GM13976 (cell line): ENCODE results near the gene IBSP.

ENCODE experiments used
- DNase-seq: peaks from one replicate; pipeline ENCODE4 v3.0.0; 2012; ENCODE audit warnings: low spot score
- CTCF ChIP-seq: IDR thresholded peaks from 2 replicates; pipeline ENCODE4 v1.5.1; 2012; ENCODE audit warnings: borderline replicate concordance, mild to moderate bottlenecking; ENCODE audit not compliant: insufficient read depth; ENCODE audit errors: extremely low read depth, missing control alignments, control extremely low read depth
- in situ Hi-C: fragments of 300-500 bp; cut with MboI; formaldehyde crosslinking; loops from one replicate; pipeline ENCODE4 v1.12.0; 2022; ENCODE audit warnings: low sequenced_read_pairs, mixed read lengths, inconsistent platforms; ENCODE audit not compliant: unreplicated experiment

Gene IBSP

DNA sequence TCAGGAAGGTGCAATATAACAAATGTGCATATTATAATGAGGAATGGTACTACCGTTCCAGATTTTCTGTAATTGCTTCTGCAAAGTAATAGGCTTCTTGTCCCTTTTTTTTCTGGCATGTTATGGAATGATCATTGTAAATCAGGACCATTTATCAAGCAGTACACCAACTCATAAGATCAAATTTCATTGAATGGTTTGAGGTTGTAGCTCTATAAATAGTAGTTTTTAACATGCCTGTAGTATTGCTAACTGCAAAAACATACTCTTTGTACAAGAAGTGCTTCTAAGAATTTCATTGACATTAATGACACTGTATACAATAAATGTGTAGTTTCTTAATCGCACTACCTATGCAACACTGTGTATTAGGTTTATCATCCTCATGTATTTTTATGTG lies 12.6 kb downstream of the IBSP start:
- TF ChIP-seq CTCF, result no peak
- in situ Hi-C loops, result no loop called here
- no peak for DNase-seq

- no peak for DNase-seq
- in situ Hi-C loops, result no loop called here
- no peak for TF ChIP-seq CTCF
Measured at GRCh38 chr4:87819281-87819919, 20.0 kb downstream of the IBSP start.

DNA sequence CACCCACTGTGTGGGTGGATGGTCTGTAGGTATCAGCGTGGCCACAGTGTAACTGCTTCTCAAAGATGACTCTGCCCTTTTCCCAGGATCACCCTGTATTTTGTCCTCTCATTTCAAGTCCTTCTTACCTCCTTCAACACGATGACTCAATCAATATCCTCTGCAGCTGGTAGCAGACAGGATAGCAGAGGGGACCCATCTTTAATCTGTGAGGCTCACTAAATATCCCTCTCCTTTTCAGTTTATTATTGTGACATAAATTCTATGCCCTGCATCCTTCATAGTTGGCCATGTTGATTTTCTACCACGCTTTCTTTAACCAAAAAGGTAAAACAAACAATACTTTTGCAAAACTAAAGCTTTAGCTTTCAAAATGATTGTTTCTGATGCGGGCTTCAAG lies 23.8 kb downstream of the IBSP start:
- TF ChIP-seq CTCF, result no peak
- in situ Hi-C loops, result no loop called here
- DNase-seq, result no peak

GRCh38 chr4:87823724-87824123 lies 24.4 kb downstream of the IBSP start:
- in situ Hi-C loops, result no loop called here
- no peak for DNase-seq
- no peak for TF ChIP-seq CTCF

DNA sequence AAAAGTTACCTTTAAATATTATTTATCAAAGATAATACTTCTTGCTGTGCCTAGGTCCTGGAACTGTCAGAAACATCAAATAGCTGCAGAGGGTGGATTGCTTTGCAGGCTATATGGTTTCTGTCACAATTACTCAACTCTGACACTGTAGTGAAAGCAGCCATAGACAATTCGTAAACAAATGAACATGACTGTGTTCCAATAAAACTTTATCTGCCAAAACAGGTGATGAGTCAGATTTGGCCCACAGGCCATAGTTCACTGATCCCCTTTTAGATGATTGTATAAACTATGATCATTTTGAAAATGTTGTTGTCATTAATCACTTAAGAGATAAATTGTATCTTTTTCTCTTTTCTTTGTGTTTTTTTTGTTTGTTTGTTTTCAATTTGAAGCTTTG lies 25.0 kb downstream of the IBSP start:
- TF ChIP-seq CTCF, result no peak
- in situ Hi-C loops, result no loop called here
- no peak for DNase-seq

DNA sequence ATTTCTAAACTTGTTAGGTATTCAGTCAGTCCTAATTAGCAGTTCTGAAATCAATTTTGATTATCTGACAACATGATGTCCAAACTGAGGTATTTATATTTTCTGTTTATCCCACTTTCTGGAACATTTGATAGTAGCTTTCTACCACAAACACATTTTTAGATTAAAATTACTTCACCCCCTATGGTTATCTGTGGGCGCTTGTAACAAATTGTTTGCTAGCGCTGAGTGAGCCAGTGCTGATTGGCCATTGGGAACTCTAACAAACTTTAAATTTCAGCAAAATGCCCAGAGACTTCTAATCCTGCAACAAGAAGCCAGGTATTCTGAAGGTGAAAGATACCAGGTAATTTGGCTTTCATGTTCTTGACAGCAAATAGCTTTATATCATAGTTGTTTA lies 33.3 kb downstream of the IBSP start, which contains the start of gene MEPE:
Gene MEPE, plus strand, starts transcription at position 301 of the 400 bp plus-strand sequence. CDS start 1,746 bp downstream, outside the sequence.
- in situ Hi-C loops, result no loop called here
- no peak for DNase-seq
- TF ChIP-seq CTCF, result no peak
